Gastroesophageal sphincter (tissue), 3 donors: ENCODE measurements around the gene PDE3B.

Experiments
- EP300 ChIP-seq: sonication (generic); formaldehyde crosslinking; IDR thresholded peaks from one replicate; pipeline ENCODE4 v1.6.1; 2017; ENCODE audit warnings: antibody characterized with exemption, mild to moderate bottlenecking
- POLR2A ChIP-seq, 2 donors: fragments of 450-650 bp; IDR thresholded peaks; one replicate each; pipeline ENCODE4 v1.6.1; 2017; ENCODE audit warnings: antibody characterized with exemption in 2 of 2, mild to moderate bottlenecking in 2 of 2, moderate library complexity in 1 of 2
- POLR2AphosphoS5 ChIP-seq: sonication (generic); formaldehyde crosslinking; IDR thresholded peaks from one replicate; pipeline ENCODE4 v1.6.1; 2017; ENCODE audit warnings: antibody characterized with exemption
- TF ChIP-seq, protein P1 (sequence below), 4 experiments: fragments of 200-600 bp in 2 of 4; fragments of 450-650 bp in 2 of 4; sonication (generic) in 1 of 4; IDR thresholded peaks; one replicate each; pipeline ENCODE4 v1.5.1; 2017 to 2019; ENCODE audit warnings: antibody characterized with exemption in 4 of 4, mild to moderate bottlenecking in 2 of 4, moderate library complexity in 2 of 4

DNA sequence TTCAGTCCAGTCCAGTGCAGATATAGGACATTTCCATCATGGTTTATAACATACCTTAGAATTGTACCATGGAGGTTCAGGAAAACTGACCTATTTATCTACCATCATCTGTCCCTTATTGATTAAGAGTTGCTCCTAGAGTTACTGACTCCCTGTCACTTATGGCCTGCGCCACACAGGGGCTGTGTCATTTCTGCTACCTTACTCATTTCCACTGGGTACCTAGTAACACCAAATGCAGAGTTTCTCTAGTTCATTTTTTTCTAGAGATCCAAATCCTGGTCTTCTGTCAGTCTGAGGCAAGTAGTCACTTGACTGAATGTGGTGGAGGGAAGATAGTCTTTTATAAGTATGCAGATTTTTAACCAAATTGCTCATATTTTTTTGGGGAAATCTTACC is 59.2 kb downstream of the PDE3B start:
- TF ChIP-seq POLR2AphosphoS5 (no peak), POLR2A (IDR thresholded peaks at IDR 0.05) (no peak), EP300 (no peak)
- TF ChIP-seq, protein P1, sequence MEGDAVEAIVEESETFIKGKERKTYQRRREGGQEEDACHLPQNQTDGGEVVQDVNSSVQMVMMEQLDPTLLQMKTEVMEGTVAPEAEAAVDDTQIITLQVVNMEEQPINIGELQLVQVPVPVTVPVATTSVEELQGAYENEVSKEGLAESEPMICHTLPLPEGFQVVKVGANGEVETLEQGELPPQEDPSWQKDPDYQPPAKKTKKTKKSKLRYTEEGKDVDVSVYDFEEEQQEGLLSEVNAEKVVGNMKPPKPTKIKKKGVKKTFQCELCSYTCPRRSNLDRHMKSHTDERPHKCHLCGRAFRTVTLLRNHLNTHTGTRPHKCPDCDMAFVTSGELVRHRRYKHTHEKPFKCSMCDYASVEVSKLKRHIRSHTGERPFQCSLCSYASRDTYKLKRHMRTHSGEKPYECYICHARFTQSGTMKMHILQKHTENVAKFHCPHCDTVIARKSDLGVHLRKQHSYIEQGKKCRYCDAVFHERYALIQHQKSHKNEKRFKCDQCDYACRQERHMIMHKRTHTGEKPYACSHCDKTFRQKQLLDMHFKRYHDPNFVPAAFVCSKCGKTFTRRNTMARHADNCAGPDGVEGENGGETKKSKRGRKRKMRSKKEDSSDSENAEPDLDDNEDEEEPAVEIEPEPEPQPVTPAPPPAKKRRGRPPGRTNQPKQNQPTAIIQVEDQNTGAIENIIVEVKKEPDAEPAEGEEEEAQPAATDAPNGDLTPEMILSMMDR (IDR thresholded peaks at IDR 0.05), result no peak
